ENCODE data around the gene DPEP2NB. TPM values are rescaled to one million over a fixed set of nuclear protein-coding genes. Genes with fewer than 3 reads are reported as not detected.
"Not testable (repeated sequence)": the region's sequence is repeated elsewhere in the genome, so short reads cannot be mapped to it uniquely, and the experiment has no call there.

Gene DPEP2NB
- total RNA-seq, 2 donors from 2014 or later = not detected

DNA sequence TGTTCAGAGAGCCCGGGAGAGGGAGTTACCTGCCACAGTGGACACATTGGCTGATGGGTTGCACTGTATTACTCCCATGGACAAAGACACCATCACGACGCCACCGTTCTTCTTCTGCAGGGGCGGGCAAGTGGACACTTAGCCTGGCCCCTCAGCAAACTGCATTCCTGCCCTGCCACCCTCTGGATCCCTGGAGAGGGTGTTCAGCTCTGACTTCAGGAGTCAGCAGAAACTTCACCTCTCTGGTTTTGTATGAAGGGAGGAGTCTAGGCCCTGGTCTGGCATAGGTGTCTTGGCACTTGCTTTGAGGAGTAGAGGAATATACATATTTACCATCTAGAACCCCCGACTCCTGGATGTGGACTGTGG, 25.7 kb downstream of the DPEP2NB start:
- DNase-seq (ENCODE audit: low spot score) = no peak
- intact Hi-C loops (cut with DNase I) = loop anchor here in 1 of 2 donors (5.0 kb wide), 1 partner anchor 52 kb away; no protein-coding TSS in a partner anchor

DNA sequence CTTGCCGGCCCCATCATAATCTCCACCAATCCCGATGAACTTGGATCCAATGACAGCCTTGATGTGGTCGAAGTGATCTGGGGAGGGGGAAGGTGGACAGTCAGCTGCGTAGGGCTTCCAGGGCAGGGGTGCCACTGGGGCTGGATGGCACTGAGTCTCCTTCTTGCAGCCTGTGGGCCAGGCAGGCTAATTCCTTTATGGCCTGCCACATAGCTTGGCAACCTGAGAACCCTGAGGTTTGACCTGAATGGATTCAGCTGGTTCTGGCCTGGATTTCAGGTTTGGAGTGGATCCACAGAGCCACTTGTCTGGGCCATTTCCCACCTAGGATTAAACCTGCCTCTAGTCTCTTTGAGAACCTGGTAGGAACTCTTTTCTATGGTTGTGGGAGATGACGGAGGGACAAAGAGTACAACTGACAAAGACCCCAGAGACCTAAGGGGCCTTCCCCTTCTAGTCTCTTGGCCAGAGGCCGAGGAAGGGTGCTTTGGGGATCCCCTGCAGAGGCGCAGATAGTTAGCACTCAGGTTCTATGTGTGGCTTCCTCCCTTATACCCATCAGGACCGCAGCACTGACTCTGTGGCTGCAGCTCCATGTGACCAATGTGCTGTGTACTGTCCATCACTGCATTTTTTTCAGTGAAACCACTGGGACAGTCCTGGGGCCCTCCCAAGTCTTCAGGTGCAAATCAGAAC, 26.2 kb downstream of the DPEP2NB start:
- intact Hi-C loops (cut with DNase I) = loop anchor here in 1 of 2 donors (5.0 kb wide), 1 partner anchor 53 kb away; no protein-coding TSS in a partner anchor
- no peak for DNase-seq (ENCODE audit: low spot score)

DNA sequence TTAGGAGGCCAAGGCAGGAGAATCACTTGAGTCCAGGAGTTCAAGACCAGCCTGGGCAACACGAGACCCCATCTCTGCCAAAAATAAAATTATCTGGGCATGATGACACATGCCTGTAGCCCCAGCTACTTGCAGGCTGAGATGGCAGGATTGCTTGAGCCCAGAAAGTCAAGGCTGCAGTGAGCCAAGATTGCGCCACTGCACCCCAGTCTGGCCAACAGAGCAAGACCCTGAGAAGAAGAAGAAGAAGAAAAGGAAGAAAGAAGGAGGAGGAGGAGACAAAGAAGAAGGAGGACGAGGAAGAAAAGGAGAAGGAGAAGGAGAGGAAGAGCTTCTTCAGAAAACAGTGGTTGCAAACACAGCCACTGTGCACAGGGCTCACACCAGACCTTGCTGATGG, 27.0 kb downstream of the DPEP2NB start:
- no peak for DNase-seq (ENCODE audit: low spot score)

DNA sequence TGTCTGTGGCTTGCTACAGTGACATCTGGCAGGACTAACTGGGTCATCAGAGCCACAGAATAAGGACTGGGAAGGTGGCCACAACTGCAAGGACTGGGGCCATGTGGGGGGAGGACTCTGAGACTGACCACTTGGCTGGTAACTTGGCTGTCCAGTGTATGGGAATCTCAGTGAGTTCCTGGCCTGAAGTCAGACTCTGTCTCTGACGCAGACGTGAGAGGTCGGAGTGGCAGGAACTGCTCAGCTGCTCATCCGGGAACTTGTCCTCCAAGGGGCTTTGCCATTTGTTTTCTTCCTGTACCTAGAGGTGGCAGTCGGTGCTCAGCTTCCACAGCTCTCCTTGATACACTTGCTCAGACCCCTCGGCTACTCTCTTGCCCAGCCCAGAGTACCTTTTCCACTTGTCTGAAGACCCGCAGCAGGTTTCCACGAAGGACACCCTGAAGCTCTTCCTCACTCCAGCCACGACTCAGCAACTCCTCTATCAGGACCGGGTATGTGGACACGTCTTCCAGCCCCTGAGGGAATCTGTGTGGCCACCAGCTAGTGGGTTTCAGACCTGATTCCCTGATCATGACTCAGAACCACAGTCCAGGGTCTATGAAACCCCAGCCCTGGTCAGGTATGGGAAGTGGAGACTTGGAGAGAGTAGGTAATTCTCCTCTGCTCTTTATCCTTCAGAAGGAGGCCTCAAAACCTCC, 28.1 kb downstream of the DPEP2NB start:
- intact Hi-C loops (cut with DNase I) = no loop called here
- DNase-seq (ENCODE audit: low spot score) = no peak

More for the DNA sequence above, 27.0 kb downstream of the DPEP2NB start:
- intact Hi-C loops (cut with DNase I) = no loop called here

DNA sequence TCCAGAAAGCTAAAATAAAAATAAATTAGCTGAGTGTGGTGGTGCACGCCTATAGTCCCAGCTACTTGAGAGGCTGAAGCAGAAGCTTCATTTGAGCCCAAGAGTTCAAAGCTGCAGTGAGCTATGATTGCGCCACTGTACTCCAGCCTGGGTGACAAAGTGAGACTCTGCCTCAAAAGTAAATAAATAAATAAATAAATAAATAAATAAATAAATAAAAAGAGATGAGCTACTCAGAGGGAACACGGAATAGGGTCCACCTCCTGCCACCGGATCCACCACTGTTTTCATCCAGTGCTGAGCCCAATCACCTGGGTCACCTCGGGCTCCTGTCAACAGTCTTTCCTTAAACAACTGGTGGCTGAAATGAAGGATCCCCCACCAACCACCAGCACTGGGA, 28.8 kb downstream of the DPEP2NB start:
- intact Hi-C loops (cut with DNase I) = no loop called here
- DNase-seq (ENCODE audit: low spot score) = no peak

DNA sequence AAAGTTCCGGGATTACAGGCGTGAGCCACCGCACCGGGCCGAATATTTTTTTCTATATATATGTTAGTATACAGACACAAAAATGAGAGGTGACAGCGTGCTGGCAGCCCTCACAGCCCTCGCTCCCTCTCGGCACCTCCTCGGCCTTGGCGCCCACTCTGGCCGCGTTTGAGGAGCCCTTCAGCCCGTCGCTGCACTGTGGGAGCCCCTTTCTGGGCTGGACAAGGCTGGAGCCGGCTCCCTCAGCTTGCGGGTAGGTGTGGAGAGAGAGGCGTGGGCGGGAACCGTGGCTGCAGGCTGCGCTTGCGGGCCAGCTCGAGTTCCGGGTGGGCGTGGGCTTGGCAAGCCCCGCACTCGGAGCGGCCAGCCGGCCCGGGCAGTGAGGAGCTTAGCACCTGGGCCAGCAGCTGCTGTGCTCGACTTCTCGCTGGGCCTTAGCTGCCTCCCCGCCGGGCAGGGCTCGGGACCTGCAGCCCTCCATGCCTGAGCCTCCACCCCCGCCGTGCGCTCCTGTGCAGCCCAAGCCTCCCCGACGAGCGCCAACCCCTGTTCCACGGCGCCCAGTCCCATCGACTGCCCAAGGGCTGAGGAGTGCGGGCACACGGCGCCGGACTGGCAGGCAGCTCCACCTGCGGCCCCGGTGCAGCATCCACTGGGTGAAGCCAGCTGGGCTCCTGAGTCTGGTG, 33.6 kb downstream of the DPEP2NB start:
- DNase-seq (ENCODE audit: low spot score) = no peak
- intact Hi-C loops (cut with DNase I) = no loop called here

DNA sequence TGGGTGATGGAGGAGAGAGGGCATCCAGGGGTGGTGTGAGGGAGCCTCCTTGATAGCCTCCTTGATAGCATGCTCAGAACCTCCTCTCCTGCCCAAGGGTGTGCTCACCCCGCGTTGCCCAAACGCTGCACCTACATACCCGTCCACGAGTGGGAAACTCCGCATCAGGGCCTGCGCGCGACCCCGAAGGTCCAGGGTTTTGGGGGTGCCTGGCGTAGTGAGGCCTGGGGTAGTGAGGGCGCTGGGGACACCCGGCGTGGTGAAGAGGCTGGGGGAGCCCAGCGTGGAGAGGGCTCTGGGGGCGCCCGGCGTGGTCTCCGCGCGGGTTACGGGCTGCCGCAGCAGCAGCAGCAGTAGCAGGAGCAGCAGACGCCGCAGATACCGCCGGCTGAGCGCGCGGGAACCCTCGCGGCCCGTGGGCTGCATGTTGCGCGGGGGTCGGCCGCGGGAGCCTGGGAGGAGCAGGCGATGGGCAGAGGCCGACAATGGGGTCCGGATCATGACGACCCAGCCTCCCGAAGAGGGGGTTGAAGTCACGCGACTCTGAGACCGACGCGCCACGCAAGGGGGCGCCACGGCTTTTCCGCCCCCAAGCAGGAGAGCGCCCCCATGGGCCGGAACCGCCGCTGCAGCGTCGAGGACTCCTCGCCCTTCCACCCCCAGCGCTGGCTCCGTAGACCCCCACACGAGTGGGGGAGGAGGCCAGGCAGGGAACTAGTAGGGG, 35.6 kb downstream of the DPEP2NB start, which contains the start of gene DPEP3:
Gene DPEP3 (minus strand): TSS at position 545 of the 724 bp plus-strand sequence. CDS start 119 bp downstream, at position 426.
- intact Hi-C loops (cut with DNase I) = no loop called here
- DNase-seq (ENCODE audit: low spot score) = no peak

DNA sequence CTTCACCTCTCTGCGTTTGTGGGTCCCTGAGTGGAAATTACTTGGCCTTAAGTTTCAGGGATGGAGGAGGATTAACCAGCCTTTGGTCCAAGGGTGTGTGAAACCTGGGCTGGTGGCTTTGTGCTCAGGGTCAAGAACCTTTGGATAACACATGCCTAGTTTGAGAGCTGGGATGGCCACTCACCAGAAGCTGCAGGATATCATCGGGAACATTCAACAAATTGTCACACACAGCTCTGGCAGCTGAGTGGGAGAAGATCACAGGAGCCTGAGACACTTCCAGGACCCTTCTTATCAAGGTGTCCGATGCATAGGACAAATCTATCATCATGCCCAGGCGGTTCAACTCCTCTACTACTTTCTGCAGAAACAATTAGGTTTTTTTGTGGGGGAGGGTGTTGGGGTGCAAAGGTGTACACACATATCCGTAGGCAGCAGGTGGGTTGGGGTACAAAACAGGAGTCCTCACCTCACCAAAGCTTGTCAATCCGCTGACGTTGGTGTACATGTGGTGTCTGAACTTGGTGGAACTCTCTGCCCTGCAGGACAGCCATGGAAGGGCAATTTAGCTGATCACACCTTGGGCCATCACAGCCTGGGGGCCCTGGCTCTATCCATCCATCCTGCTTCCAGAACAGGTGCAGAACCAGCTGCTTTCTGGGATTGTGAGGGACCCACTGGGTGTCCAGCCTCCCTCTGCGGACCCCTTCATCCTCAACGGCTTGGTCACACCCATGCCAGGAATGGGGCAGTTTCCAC, 38.1 kb downstream of the DPEP2NB start:
- intact Hi-C loops (cut with DNase I) = no loop called here
- no peak for DNase-seq (ENCODE audit: low spot score)

DNA sequence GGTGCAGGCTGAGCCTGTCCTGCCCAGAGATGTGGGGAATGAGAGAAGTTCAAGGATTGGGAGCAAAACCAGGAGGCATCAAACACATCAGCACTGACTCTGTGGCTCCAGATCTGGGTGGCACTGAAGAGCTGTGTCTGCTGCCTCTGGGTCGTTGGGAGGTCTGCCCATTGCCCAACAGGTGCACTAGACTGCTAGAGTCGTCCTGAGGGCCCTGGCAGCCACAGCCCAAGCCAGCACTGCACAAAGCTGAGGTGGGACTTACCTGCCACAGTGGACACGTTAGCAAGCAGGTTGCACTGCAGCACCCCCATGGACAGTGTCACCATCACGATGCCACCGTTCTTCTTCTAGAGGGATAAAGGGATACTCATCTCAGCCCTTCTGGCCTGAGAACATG, 38.7 kb downstream of the DPEP2NB start:
- intact Hi-C loops (cut with DNase I) = no loop called here
- DNase-seq (ENCODE audit: low spot score) = no peak

DNA sequence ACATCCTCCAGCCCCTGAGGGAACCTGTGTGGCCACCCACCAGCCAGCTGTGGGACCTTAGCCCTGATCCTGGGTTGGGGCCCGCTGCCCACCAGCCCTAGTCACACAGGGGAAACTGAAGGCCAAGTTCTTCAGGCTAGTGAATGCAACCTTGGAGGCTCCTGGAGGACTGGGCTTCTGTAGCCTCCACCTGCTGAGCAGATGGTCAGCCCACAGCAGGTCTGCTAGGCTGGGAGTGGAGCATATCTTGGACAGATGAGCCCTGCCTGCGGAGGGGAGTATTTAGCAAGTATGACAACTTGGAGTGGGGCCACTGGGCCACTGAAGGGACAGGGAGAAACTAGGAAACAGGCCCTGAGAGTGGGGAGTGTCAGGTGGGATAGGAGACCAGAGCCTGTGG, 39.5 kb downstream of the DPEP2NB start:
- intact Hi-C loops (cut with DNase I) = no loop called here
- DNase-seq (ENCODE audit: low spot score) = no peak

DNA sequence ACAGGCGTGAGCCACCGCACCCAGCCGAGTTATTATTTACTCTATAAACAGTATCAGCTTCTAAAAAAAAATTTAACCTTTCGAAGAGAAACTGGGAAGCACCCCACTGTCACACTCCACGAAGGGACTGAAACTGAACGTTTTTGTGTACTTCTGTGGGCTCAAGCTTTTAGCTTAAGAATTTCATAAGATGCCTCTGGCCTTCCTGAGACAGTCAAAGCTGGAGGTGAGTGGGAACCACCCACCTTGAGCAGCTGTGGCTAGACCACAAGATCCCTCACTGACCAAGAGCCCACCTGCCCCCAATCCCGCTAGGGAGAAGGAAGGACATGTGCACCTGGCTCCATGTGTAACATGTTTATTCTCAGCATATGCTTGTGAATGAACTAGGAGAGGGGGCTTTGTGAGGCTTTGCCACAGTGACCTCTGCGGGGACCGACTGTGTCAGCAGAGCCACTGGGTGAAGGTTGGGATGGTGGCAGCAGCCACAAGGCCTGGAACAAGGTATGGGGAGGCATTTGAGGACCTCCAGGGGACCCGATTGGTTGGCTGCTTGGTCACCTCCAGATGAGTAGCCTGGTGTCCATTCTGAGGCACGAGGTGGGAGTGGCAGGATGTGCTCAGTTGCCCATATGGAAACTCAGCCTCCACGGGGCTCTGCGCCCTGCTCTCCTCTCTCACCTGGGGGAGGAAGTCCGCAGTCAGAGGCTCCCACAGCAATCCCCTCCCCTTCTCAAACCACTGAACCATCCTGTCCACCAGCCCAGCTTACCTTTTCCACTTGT, 40.2 kb downstream of the DPEP2NB start:
- intact Hi-C loops (cut with DNase I) = no loop called here
- no peak for DNase-seq (ENCODE audit: low spot score)

DNA sequence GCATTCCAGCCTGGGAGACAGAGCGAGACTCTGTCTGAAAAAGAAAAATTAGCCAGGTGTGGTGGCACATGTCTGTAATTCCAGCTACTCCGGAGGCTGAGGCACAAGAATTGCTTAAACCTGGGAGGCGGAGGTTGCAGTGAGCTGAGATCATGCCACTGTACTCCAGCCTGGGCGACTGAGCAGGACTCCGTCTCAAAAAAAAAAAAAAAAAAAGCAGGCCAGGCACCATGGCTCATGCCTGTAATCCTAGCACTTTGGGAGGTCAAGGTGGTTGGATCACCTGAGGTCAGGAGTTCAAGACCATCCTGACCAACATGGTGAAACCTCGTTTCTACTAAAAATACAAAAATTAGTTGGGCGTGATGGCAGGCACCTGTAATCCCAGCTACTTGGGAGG, 43.4 kb downstream of the DPEP2NB start:
- DNase-seq (ENCODE audit: low spot score); intact Hi-C loops (cut with DNase I): not testable (repeated sequence)

DNA sequence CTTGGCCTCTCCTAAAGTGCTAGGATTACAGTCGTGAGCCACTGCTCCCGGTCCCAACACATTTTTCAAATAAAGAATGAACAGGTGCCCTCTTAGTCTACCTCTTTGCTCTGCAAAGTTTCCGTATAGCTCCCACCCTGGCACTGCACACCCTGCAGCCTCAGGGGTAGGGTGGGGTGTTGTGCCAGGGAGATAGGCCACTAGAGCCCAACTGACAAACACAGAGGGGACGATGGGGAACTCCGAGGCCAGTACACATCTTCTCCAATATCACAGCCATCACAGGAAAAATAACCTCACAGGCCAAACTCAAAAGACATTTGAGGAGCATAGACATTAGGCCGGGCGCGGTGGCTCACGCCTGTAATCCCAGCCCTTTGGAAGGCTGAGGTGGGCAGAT, 44.6 kb downstream of the DPEP2NB start:
- no peak for DNase-seq (ENCODE audit: low spot score)
- intact Hi-C loops (cut with DNase I) = no loop called here

DNA sequence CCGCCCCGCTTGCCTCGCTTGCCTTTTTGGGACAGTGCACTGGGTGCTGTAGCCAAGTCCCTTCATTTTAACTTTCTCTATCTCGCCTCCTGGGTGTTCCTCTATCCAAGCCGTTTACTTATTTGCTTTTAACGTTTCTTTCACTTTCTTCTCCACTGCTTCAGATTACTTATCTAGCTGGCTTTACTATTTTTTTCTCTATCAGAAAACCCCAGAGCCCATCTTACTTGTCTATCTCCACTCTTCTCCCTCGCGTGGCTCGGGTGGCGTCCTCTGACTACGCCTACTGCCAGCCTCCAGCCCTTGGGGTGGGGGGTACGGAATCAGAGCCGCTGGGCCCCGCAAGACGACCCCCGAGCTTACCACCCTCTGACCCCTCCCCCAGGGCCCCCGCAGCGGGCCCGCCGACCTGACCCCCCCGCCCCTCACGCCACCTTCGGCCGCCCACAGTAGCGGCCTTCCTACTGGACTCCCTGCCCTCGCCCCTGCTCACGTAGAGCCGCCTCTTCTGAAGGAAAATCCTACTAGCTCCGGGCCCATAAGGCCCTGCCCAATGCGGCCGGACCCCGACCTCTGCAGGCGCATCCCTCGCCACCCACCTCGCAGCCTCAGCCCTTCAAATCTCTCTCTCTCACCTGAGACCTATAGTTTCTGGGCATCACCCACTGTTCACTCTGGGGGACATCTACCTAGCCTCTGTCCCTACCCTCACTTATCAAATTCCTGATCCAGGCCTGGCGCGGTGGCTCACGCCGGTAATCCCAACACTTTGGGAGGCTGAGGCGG, 46.3 kb downstream of the DPEP2NB start:
- intact Hi-C loops (cut with DNase I) = no loop called here
- no peak for DNase-seq (ENCODE audit: low spot score)

DNA sequence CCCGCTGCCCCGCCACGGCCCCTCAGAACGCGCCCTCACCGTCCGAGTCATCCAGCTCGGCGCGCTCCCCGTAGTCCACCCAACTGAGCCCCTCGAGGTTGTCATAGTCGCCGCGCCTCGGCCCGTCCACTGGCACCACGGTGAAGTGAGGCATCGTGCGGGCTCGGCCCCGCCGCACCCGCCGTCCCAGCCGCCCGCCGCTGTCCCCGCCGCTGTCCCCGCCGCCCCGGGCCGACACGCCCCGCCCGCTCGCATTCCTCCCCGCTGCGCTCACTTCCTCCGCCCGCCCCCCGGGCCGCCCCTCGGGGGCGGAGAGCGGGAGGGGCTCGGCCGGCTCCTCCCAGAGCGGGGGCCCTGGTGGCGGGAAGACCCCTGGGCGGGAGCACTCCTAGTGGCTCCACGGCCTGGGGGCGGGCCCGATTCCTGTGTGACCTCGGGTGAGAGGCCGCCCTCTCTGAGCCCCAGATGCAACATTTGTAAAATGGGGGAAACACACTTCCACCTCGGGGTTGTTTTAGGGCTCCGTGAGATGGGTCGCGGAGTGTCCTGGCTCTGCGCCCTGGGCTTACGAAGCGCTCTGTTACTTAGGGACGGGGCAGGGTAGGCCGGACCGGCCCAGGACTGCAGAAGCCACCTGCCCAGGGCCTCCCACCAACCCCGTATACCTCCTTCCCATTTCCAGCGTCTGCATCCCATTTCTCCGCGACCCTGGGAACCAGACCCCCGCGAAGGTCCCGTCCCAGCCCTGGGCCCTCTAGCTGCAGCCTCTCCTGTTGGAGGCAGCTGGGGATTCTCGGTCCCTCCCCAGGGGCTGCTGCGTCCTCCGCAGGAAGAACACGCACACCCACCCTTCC, 47.1 kb downstream of the DPEP2NB start, which contains the start of gene SLC12A4:
Gene SLC12A4 (minus strand): TSS at position 238 of the 854 bp plus-strand sequence. CDS start 84 bp downstream, at position 154.
- peak; percentile 96 for DNase-seq (ENCODE audit: low spot score)

DNA sequence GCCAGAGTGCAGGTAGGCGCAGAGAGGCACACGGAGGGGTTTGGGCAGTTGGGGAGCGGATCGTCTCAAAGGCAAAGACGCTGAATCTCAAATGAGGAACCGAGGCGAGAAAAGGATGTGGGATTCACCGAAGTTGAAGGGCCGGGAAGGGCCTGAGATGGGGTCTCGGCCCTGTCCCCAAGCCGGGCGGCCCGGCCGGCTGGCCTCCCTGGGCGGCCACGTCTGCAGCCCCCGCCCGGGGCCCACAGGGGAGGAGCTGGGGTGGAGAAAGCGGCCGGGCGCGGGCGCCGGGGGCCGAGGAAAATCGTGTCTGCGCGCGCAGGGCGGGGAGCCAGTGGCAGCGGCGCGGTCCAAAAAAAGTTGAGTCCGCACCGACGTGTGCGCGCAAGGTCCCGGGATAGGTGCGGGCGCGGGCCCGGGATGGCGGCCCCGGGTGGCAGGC, 47.7 kb downstream of the DPEP2NB start:
- no peak for DNase-seq (ENCODE audit: low spot score)
- intact Hi-C loops (cut with DNase I) = no loop called here

More for the DNA sequence above, 47.1 kb downstream of the DPEP2NB start, which contains the start of gene SLC12A4:
- intact Hi-C loops (cut with DNase I) = no loop called here

All from posterior vena cava (tissue), 2 donors.